GM12865 (cell line): ENCODE results near the gene BCL2L12.

ENCODE experiments used
- DNase-seq: peaks from one replicate; pipeline ENCODE4 v3.0.0; 2010; ENCODE audit warnings: low read depth
- H3K4me3 ChIP-seq: 2 replicates; pipeline ENCODE4 v1.5.1; 2011; ENCODE audit warnings: mild to moderate bottlenecking, low read depth, low read length, control low read depth
- TF ChIP-seq, protein P1 (sequence below): IDR thresholded peaks from 2 replicates; pipeline ENCODE4 v1.5.1; 2011; ENCODE audit warnings: low read length, control low read depth, low read depth, inconsistent platforms; ENCODE audit not compliant: insufficient read depth; ENCODE audit errors: missing control alignments

The BCL2L12 gene

DNA sequence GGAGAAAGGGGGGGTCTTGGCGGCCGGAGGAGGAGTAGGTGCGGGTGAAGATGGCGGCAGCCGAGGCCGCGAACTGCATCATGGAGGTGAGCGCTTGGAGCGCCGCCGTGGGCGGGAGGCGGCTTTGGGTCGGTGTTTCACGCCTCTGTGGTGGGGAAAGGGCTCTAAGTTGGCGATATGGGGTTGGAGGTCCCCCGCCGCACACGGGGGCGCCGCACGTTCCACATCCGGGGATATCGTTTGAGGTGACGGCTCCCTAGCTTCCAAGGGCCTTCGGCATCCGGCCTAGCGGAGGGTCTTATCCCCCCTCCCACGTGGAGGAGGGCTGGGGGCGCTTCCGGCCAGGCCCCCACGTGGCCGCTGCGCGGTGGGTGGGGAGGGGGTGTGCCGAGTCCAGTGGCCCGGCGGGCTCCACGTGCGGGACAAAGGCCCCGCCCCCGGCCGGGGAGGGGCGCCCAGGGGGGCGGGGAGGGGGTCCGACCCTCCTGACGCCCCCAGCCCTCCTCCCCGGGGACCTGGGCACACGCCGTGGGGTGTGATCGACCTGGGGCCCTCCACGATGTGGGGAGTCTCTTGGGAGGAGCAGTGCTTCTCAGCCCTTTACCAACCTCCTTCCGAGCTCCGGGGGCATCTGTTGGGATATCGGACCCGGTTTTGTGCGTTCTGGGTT, 11.6 kb downstream of the BCL2L12 start, which contains the start of gene PRMT1:
Gene PRMT1 (plus strand): TSS at position 41 of the 670 bp plus-strand sequence. CDS start 10 bp downstream, at position 51.
- peak within 1 kb of the TSS; percentile 95 for H3K4me3 ChIP-seq
- DNase-seq = peak; percentile 70
- TF ChIP-seq, protein P1, sequence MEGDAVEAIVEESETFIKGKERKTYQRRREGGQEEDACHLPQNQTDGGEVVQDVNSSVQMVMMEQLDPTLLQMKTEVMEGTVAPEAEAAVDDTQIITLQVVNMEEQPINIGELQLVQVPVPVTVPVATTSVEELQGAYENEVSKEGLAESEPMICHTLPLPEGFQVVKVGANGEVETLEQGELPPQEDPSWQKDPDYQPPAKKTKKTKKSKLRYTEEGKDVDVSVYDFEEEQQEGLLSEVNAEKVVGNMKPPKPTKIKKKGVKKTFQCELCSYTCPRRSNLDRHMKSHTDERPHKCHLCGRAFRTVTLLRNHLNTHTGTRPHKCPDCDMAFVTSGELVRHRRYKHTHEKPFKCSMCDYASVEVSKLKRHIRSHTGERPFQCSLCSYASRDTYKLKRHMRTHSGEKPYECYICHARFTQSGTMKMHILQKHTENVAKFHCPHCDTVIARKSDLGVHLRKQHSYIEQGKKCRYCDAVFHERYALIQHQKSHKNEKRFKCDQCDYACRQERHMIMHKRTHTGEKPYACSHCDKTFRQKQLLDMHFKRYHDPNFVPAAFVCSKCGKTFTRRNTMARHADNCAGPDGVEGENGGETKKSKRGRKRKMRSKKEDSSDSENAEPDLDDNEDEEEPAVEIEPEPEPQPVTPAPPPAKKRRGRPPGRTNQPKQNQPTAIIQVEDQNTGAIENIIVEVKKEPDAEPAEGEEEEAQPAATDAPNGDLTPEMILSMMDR = peak; percentile 1

DNA sequence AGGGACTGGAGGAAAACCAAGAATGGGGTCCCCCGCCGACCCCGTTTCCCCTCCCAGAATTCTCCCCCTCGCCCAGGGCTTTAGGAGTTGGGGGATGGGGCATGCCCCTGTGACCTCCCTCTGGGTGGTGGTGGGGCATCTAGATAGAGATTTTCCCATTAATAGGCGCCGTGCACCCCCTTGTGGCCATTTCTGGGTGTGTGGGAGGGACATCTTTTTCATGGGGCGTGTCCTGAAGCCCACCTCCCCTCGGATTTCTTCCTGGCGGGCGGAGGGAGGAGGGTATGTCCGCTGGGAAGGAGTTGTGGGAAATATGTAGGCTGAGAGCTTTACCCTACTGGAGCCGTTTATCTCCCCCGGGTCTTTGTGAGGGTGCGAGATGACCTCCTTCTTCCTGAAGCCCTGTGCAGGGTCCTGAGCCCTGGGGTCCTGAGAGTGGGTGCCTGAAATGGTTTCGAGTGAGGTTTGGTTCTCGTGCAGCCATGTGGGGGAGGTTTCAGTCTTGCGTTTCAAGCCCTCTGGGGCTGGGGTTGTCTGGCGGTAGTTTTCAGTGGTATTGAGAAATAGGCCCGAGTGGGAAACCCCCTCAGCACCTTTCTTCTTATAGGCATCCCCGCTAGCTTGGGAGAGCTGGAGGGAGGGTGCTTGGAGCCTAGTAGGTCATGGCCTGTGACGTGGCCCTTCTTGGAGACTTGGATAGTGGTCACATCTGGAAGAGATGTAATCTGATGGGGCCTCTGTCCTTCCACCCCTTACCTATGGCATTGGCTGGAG, 12.4 kb downstream of the BCL2L12 start:
- DNase-seq = peak; percentile 91
- H3K4me3 ChIP-seq = peak overlapping the region; percentile 93
- TF ChIP-seq, protein P1 = peak; percentile 71

DNA sequence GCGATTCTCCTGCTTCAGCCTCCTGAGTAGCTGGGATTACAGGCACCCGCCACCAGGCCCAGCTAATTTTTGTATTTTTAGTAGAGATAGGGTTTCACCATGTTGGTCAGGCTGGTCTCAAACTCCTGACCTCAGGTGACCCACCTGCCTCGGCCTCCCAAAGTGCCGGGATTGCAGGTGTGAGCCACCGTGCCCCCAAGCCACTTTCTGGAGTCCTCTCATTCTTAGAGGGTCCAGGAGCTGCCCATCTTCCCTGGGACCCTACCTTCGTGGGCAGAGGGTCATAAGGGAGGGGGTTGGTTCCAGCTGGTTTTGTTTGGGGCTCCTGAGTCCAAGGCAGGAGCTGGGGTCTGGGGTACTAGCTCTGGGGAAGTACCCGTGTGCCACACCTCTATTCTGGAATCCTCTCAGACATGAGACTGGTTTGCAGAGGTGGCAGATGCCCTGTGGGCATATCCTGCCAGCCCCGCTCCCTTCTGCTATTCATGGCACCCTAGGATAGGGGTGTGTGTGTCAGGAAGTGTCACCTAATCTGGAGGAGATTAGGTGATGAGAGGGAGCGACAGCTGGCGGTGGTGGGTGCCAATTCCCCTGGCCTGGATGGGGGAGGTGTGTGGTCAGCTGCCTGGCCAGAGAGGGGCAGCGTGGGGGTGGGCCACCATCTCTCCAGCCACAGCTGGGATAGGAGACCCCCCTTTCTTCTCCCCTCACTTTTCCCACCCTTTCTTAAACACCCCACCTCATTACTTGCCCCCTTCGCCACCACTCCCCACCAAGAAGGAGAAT, 13.4 kb downstream of the BCL2L12 start:
- no peak for DNase-seq
- H3K4me3 ChIP-seq = peak overlapping the region; percentile 35
- TF ChIP-seq, protein P1 = no peak

DNA sequence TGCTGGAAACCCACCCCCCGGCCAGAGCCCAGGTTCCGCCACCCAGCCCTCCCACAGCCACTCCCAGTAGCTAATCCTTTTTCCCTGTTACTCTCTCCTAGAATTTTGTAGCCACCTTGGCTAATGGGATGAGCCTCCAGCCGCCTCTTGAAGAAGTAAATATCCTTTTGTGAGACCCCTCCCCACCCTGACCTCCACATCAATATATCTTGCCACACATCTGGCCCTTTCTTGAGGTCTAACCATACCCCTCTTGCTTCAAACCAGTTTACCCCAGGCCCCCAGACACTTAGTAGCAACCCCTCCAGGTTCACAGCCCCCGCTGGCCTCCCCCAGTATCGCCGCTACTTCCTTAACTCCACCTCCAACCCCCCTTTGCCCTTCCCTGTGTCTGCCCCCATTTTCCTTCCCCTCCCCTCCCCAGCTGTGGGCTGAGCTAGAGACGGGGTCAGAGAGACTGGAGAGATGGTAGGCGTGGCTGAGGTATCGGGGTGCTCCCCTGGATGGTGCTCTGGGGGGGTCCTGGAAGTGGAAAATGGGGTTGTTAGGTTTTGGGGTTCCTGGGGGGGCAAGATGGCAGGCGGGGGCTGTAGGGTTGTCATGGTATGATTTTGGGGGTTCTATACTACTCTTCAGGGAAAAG, 14.2 kb downstream of the BCL2L12 start:
- TF ChIP-seq, protein P1 = no peak
- peak overlapping the region; percentile 35 for H3K4me3 ChIP-seq
- no peak for DNase-seq

DNA sequence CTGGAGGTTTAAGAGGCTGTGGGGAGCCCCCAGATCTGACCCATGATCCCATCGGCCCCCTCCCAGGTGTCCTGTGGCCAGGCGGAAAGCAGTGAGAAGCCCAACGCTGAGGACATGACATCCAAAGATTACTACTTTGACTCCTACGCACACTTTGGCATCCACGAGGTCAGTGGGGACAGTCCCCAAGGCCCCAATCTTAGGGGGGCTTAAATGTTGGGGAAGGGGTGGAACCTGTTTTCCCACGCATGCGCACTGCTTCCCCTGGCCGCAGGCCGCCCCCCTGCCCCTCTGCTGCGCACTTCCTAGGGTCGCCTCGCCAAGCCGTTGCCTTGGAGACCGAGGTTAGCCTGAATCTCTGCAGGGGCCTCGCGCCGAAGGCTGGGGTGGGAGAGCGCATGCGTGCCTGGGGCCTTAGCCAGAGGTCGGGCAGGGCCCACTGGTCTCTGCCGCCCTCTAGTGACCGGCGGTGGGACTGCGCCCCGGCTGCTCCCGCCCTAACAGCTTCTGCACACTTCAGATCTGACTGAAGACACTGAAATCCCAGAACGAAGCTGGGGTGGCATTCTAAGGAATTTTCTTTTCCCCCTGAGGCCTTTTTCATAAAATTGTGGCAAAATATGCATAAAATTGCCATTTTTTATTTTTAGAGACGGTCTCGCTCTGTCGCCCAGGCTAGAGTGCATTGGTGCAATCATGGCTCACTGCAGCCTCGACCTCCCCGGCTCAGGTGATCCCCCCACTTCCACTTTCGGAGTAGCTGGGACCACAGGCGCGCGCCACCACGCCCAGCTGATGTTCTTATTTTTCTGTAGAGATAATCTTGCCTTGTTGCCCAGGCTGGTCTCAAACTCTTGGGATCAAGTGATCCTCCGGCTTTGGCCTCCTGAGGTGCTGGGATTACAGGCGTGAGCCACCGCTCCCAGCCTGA, 15.0 kb downstream of the BCL2L12 start:
- TF ChIP-seq, protein P1 = peak; percentile 100
- H3K4me3 ChIP-seq = peak overlapping the region; percentile 35
- peak; percentile 93 for DNase-seq
